ENCODE measurements around the gene FBXO38.

- TF ChIP-seq CTCF (IDR thresholded peaks at IDR 0.05; ENCODE audit: insufficient read depth, low read depth, low read length) (no peak), EZH2 (IDR thresholded peaks at IDR 0.05; ENCODE audit: insufficient read depth, low read length) (no peak)
Observed at GRCh38 chr5:148437249-148437648, 53.5 kb downstream of the FBXO38 start.
